Panc1 (cell line): Measurements from ENCODE around the gene CCDC167.

ENCODE experiments used
- POLR2AphosphoS5 ChIP-seq: IDR thresholded peaks from 2 replicates; pipeline ENCODE4 v1.6.1; 2012; ENCODE audit warnings: mild to moderate bottlenecking, low read depth, low read length, moderate library complexity
- SIN3A ChIP-seq: IDR thresholded peaks from 2 replicates; pipeline ENCODE4 v1.6.1; 2012; ENCODE audit warnings: low read depth, mild to moderate bottlenecking, low read length, moderate library complexity, borderline replicate concordance; ENCODE audit not compliant: insufficient read depth
- TCF7L2 ChIP-seq: IDR thresholded peaks from 2 replicates; pipeline ENCODE4 v1.6.1; 2011; ENCODE audit warnings: mild to moderate bottlenecking, low read depth, low read length, inconsistent platforms
- TF ChIP-seq, protein P1 (sequence below): fragments of 450-650 bp; IDR thresholded peaks from 2 replicates; pipeline ENCODE4 v1.5.1; 2017; ENCODE audit warnings: mild to moderate bottlenecking
- TF ChIP-seq, protein P2 (sequence below), 2 experiments: IDR thresholded peaks; 2 replicates each; pipeline ENCODE4 v1.6.1; 2011 to 2012; ENCODE audit warnings: low read depth in 2 of 2, control low read depth in 1 of 2, low read length in 1 of 2, mild to moderate bottlenecking in 1 of 2, moderate library complexity in 1 of 2; ENCODE audit not compliant: insufficient read depth in 1 of 2

DNA sequence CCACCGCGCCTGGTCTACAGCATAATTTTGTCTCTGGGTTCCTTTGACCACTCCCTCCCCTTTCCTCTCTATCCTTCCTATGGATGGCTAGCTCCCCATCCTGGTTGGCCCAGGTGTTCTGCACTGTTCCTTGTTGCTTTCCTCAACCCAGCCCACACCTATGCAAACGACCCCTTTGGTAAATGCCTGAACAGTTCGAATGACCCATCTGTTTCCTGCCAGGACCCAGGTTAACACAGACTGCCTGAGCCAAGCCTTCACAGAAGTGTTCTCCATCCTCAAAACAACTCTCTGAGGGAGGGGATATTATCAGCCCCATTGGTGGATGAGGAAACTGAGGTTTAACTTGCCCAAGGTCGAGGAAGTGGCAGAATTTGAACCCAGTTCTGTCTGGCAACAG is 44.8 kb upstream of the CCDC167 start:
- TF ChIP-seq, protein P1, sequence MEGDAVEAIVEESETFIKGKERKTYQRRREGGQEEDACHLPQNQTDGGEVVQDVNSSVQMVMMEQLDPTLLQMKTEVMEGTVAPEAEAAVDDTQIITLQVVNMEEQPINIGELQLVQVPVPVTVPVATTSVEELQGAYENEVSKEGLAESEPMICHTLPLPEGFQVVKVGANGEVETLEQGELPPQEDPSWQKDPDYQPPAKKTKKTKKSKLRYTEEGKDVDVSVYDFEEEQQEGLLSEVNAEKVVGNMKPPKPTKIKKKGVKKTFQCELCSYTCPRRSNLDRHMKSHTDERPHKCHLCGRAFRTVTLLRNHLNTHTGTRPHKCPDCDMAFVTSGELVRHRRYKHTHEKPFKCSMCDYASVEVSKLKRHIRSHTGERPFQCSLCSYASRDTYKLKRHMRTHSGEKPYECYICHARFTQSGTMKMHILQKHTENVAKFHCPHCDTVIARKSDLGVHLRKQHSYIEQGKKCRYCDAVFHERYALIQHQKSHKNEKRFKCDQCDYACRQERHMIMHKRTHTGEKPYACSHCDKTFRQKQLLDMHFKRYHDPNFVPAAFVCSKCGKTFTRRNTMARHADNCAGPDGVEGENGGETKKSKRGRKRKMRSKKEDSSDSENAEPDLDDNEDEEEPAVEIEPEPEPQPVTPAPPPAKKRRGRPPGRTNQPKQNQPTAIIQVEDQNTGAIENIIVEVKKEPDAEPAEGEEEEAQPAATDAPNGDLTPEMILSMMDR = no peak
- TF ChIP-seq, protein P2, sequence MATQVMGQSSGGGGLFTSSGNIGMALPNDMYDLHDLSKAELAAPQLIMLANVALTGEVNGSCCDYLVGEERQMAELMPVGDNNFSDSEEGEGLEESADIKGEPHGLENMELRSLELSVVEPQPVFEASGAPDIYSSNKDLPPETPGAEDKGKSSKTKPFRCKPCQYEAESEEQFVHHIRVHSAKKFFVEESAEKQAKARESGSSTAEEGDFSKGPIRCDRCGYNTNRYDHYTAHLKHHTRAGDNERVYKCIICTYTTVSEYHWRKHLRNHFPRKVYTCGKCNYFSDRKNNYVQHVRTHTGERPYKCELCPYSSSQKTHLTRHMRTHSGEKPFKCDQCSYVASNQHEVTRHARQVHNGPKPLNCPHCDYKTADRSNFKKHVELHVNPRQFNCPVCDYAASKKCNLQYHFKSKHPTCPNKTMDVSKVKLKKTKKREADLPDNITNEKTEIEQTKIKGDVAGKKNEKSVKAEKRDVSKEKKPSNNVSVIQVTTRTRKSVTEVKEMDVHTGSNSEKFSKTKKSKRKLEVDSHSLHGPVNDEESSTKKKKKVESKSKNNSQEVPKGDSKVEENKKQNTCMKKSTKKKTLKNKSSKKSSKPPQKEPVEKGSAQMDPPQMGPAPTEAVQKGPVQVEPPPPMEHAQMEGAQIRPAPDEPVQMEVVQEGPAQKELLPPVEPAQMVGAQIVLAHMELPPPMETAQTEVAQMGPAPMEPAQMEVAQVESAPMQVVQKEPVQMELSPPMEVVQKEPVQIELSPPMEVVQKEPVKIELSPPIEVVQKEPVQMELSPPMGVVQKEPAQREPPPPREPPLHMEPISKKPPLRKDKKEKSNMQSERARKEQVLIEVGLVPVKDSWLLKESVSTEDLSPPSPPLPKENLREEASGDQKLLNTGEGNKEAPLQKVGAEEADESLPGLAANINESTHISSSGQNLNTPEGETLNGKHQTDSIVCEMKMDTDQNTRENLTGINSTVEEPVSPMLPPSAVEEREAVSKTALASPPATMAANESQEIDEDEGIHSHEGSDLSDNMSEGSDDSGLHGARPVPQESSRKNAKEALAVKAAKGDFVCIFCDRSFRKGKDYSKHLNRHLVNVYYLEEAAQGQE (IDR thresholded peaks at IDR 0.05; ENCODE audit: insufficient read depth in 1 of 2, low read depth in 2 of 2, low read length in 1 of 2) = no peak
- TF ChIP-seq POLR2AphosphoS5 (no peak), SIN3A (no peak), TCF7L2 (no peak)
